HepG2 (cell line): Measurements from ENCODE around the gene SLC22A31. TPM values are rescaled to one million over a fixed set of nuclear protein-coding genes. Genes with fewer than 3 reads are reported as not detected.

Source experiments
- BORCS8-MEF2B ChIP-seq: sonication (generic); formaldehyde crosslinking; IDR thresholded peaks from 2 replicates; pipeline ENCODE4 v1.8.0; 2022; ENCODE audit warnings: mild to moderate bottlenecking, missing genetic modification reagents
- EP300 ChIP-seq, 3 experiments: sonication (generic) in 1 of 3; formaldehyde crosslinking in 1 of 3; IDR thresholded peaks; 2 replicates each; pipeline versions ENCODE4 v1.5.1 to v1.6.1; 2011 to 2020; ENCODE audit warnings: low read depth in 2 of 3, low read length in 2 of 3, borderline replicate concordance in 1 of 3, improper control_type of control experiment in 1 of 3, mild to moderate bottlenecking in 1 of 3, missing genetic modification reagents in 1 of 3, moderate library complexity in 1 of 3
- ISL2 ChIP-seq: sonication (generic); formaldehyde crosslinking; IDR thresholded peaks from 2 replicates; pipeline ENCODE4 v1.5.0; 2020; ENCODE audit warnings: missing genetic modification reagents
- KDM3A ChIP-seq: IDR thresholded peaks from 2 replicates; pipeline ENCODE4 v1.6.1; 2018; ENCODE audit warnings: low read depth, missing compliant biosample characterization
- MAX ChIP-seq: IDR thresholded peaks from 2 replicates; pipeline ENCODE4 v1.6.1; 2012; ENCODE audit warnings: inconsistent platforms
- NCOA2 ChIP-seq: sonication (generic); formaldehyde crosslinking; IDR thresholded peaks from 2 replicates; pipeline ENCODE4 v1.8.0; 2022; ENCODE audit warnings: inconsistent platforms
- PLSCR1 ChIP-seq: sonication (generic); formaldehyde crosslinking; IDR thresholded peaks from 2 replicates; pipeline ENCODE4 v1.5.0; 2020; ENCODE audit warnings: missing genetic modification reagents, mild to moderate bottlenecking, borderline replicate concordance
- REL ChIP-seq: sonication (generic); formaldehyde crosslinking; conservative IDR thresholded peaks from 2 replicates; pipeline ENCODE4 v1.8.0; 2022; ENCODE audit warnings: mild to moderate bottlenecking, missing genetic modification reagents, moderate library complexity
- SAP130 ChIP-seq: IDR thresholded peaks from 2 replicates; pipeline ENCODE4 v1.6.1; 2016; ENCODE audit warnings: low read depth
- XBP1 ChIP-seq: sonication (generic); formaldehyde crosslinking; IDR thresholded peaks from 2 replicates; pipeline ENCODE4 v1.5.0; 2020; ENCODE audit warnings: missing genetic modification reagents
- ZHX1 ChIP-seq: sonication (generic); formaldehyde crosslinking; IDR thresholded peaks from 2 replicates; pipeline ENCODE4 v1.8.1; 2022; ENCODE audit warnings: low read depth, mild to moderate bottlenecking, missing genetic modification reagents
- ZNF280B ChIP-seq: sonication (generic); formaldehyde crosslinking; IDR thresholded peaks from 2 replicates; pipeline ENCODE4 v1.5.0; 2020; ENCODE audit warnings: missing genetic modification reagents, mild to moderate bottlenecking, borderline replicate concordance
- ZNF296 ChIP-seq: sonication (generic); formaldehyde crosslinking; conservative IDR thresholded peaks from 2 replicates; pipeline ENCODE4 v1.5.0; 2020; ENCODE audit warnings: mild to moderate bottlenecking, missing genetic modification reagents
- ZNF879 ChIP-seq: sonication (generic); formaldehyde crosslinking; IDR thresholded peaks from 2 replicates; pipeline ENCODE4 v1.8.1; 2023; ENCODE audit warnings: missing genetic modification reagents
- ZNF883 ChIP-seq: sonication (generic); formaldehyde crosslinking; IDR thresholded peaks from 2 replicates; pipeline ENCODE4 v1.5.1; 2020; ENCODE audit warnings: mild to moderate bottlenecking, missing genetic modification reagents; ENCODE audit errors: not compliant biosample characterization
- polyA plus RNA-seq, 8 experiments: library from polyadenylated mRNA; depleted of rRNA in 3 of 8; stranded (reverse) in 7 of 8; unstranded in 1 of 8; fragments of >200 nt; fragmentation: Illumina TruSeq in 4 of 8; extraction: Trizol in 4 of 8; gene quantifications; 2 replicates each; pipeline versions ENCODE4 v1.2.1 to v1.2.3, GENCODE V29; 2011 to 2016; ENCODE audit warnings: low read depth in 4 of 8, missing spikeins in 1 of 8, mixed read lengths in 1 of 8; ENCODE audit not compliant: insufficient read depth in 1 of 8
- total RNA-seq, 5 experiments: library from RNA; depleted of rRNA; stranded (reverse); fragments of >200 nt; fragmentation: Illumina TruSeq; extraction: Trizol; gene quantifications; 2 replicates each; pipeline ENCODE4 v1.2.3, GENCODE V29; 2016; ENCODE audit warnings: low read depth in 1 of 5
- TF ChIP-seq, protein P1 (sequence below): sonication (generic); formaldehyde crosslinking; IDR thresholded peaks from 2 replicates; pipeline ENCODE4 v1.4.0; 2020; ENCODE audit warnings: missing genetic modification reagents

SLC22A31 gene
- total and polyA plus RNA-seq, 2 of the 13 experiments (the other 11 are each of a cell fraction or from before 2014, with no cell fraction given), result 67.3 to 83.3 TPM

GRCh38 chr16:89197633-89198416, 2.5 kb downstream of the SLC22A31 start (continued):
- TF ChIP-seq, protein P1, sequence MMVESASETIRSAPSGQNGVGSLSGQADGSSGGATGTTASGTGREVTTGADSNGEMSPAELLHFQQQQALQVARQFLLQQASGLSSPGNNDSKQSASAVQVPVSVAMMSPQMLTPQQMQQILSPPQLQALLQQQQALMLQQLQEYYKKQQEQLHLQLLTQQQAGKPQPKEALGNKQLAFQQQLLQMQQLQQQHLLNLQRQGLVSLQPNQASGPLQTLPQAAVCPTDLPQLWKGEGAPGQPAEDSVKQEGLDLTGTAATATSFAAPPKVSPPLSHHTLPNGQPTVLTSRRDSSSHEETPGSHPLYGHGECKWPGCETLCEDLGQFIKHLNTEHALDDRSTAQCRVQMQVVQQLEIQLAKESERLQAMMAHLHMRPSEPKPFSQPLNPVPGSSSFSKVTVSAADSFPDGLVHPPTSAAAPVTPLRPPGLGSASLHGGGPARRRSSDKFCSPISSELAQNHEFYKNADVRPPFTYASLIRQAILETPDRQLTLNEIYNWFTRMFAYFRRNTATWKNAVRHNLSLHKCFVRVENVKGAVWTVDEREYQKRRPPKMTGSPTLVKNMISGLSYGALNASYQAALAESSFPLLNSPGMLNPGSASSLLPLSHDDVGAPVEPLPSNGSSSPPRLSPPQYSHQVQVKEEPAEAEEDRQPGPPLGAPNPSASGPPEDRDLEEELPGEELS (CRISPR knock-in tag), result peak; percentile 86
- TF ChIP-seq ZNF280B (CRISPR knock-in tag) (peak; percentile 15; the same call in 1 of the 2 replicates), BORCS8-MEF2B (peak; percentile 31; the same call in 1 of the 2 replicates), REL (CRISPR knock-in tag) (peak; percentile 77; the same call in 1 of the 2 replicates), ZHX1 (peak; percentile 89), ISL2 (peak; percentile 90), EP300 (IDR thresholded peaks at IDR 0.05; ENCODE audit: low read depth in 2 of 2, low read length in 2 of 2) (peak; percentile 81 to 85; a peak in 2 of 4 replicates), EP300 (CRISPR knock-in tag; IDR thresholded peaks at IDR 0.05; ENCODE audit: borderline replicate concordance) (peak; percentile 94), ZNF296 (peak; percentile 94), KDM3A (CRISPR knock-in tag) (no peak; the same call in 1 of the 2 replicates), NCOA2 (peak; percentile 94), MAX (peak; percentile 93), ZNF879 (peak; percentile 70; the same call in 1 of the 2 replicates), XBP1 (CRISPR knock-in tag) (no peak), PLSCR1 (CRISPR knock-in tag) (no peak), ZNF883 (CRISPR knock-in tag) (peak; percentile 24), SAP130 (peak; percentile 92)
